ENCODE data around the gene TMEM132D.

GRCh38 chr12:129615001-129615400 is 288.8 kb downstream of the TMEM132D start:
- TF ChIP-seq CTCF (IDR thresholded peaks at IDR 0.05; ENCODE audit: poor library complexity) (no peak), EZH2 (IDR thresholded peaks at IDR 0.05; ENCODE audit: borderline replicate concordance) (no peak), EZH2phosphoT487 (IDR thresholded peaks at IDR 0.05; ENCODE audit: low read depth, severe bottlenecking, unreplicated experiment) (no peak)
